Neural progenitor cell (in vitro differentiated cells): Measurements from ENCODE around the gene DNAH9.

Experiments used
- EZH2 ChIP-seq: fragments of 200-600 bp; sonication (generic); IDR thresholded peaks from 2 replicates; pipeline ENCODE4 v1.6.1; 2017; ENCODE audit warnings: antibody characterized with exemption, mild to moderate bottlenecking, moderate library complexity
- TF ChIP-seq, protein P1 (sequence below): fragments of 200-600 bp; sonication (generic); IDR thresholded peaks from 2 replicates; pipeline ENCODE4 v1.5.1; 2017; ENCODE audit warnings: antibody characterized with exemption, mild to moderate bottlenecking

DNA sequence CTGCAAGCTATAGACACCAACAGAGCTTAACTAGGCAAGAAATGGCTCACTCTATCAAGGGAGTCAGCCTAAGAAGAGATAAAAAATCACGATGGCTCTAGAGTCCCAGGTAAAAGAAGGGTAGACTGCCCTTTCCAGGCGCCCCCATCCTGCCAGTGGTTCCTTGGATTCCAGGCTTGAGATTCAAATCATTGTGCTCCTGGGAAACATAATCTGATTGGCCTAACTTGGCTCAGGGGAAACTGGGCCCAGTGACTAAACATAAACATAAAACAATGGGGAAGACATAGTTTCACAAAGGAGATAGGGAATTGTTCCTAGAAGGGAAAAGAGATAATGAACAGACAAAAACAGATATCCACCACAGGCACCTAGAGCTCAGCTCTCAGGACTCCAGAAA lies 342.6 kb downstream of the DNAH9 start:
- TF ChIP-seq, protein P1, sequence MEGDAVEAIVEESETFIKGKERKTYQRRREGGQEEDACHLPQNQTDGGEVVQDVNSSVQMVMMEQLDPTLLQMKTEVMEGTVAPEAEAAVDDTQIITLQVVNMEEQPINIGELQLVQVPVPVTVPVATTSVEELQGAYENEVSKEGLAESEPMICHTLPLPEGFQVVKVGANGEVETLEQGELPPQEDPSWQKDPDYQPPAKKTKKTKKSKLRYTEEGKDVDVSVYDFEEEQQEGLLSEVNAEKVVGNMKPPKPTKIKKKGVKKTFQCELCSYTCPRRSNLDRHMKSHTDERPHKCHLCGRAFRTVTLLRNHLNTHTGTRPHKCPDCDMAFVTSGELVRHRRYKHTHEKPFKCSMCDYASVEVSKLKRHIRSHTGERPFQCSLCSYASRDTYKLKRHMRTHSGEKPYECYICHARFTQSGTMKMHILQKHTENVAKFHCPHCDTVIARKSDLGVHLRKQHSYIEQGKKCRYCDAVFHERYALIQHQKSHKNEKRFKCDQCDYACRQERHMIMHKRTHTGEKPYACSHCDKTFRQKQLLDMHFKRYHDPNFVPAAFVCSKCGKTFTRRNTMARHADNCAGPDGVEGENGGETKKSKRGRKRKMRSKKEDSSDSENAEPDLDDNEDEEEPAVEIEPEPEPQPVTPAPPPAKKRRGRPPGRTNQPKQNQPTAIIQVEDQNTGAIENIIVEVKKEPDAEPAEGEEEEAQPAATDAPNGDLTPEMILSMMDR = no peak
- no peak for TF ChIP-seq EZH2
